LNCAP (cell line): ENCODE data around the gene FBXW5.

Experiments
- TF ChIP-seq, protein P1 (sequence below): fragments of 450-650 bp; IDR thresholded peaks from 2 replicates; pipeline ENCODE4 v1.5.1; 2017; ENCODE audit warnings: mild to moderate bottlenecking

Gene FBXW5

DNA sequence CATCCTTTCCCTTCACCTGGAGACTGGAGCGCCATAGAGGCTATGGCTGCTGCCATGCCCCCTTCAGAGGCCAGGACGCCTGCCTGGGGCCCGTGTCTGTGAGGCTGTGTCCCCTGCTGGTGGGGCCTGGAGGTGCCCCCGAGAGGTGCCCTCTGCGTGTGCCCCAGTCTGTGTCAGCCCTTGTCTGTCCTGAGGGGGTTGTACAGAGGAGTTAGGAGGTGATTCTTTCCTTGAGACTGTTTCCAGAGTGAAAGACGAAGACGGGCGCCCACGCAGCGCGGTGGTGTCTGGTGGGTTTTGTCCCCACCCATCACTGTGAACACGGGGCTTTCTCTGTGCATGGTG lies 33.7 kb downstream of the FBXW5 start:
- TF ChIP-seq, protein P1, sequence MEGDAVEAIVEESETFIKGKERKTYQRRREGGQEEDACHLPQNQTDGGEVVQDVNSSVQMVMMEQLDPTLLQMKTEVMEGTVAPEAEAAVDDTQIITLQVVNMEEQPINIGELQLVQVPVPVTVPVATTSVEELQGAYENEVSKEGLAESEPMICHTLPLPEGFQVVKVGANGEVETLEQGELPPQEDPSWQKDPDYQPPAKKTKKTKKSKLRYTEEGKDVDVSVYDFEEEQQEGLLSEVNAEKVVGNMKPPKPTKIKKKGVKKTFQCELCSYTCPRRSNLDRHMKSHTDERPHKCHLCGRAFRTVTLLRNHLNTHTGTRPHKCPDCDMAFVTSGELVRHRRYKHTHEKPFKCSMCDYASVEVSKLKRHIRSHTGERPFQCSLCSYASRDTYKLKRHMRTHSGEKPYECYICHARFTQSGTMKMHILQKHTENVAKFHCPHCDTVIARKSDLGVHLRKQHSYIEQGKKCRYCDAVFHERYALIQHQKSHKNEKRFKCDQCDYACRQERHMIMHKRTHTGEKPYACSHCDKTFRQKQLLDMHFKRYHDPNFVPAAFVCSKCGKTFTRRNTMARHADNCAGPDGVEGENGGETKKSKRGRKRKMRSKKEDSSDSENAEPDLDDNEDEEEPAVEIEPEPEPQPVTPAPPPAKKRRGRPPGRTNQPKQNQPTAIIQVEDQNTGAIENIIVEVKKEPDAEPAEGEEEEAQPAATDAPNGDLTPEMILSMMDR = no peak

DNA sequence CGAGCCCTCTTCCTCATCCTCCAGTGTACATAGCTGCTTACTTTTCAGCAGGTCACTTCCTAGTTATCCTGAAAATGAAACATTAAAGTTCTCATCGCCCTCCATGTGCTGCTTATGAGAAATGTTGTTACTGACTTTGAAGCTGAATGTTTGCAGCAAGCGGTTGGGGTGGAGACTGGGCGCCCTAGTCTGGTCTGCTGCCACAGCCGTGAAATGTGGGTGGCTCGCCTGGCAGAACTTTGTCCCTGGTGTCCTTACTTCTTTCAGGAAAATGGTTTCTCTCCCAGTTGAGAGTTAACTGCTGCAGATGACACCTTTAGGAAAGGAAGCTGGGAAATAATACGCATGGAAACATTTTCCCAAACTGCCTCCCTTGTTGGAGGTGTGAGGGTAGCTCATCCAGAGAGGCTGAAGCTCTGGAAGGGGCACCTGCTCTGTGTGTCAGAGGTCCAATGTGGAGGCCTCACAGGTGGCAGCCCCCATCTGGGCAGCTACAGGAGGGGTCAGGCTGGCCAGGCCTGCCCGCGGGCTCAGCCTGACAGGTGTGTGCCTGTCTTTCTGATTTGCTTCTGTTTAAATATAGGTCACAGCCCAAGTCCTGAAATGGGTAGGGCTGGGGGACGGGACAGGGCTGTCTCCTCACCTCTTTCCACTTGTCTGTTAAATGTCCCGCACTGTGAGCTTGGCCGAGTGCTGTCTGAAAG lies 34.2 kb downstream of the FBXW5 start:
- TF ChIP-seq, protein P1 = no peak

DNA sequence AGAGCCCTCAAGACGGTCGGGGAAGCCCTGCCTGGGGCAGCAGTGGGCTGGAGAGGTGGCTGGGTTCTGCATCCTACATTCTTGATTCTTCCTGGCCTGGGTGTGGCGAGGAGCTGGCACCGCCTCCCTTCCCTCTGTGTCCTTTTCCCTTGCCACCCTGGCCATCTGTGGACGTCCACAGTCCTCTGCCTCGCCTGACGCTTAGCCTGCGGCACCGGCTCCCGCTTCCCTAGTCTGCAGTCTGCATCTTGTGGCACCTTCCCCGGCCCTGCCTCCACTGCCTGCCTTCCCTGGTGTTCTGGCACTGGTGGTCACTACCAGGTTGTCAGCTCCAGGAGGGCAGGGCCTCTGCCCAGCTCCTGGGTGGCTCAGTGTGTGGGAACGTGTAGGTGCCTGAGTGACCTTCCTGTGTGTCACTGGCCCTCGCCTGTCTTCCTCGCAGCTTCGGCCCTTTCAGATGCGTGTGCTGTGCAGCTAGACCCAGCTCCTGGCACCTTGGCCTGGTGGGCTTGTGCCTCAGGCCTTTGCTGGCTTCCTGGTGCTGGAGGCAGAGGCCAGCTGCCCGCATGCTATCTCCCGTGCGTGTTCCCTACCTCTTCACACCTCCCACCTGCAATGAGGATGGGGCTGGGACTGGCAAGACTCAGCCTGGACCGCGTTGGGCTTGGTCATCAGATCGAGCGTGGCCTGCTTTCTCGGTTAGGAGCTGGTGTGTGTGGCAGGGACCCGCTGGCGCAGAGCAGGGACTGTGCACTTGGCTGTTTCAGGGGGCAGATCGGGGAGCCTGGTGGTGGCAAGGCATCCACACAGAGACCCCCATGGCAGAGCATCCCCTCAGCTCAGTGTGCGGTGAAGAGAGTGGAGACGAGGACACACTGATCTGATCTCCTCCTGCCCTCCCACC lies 37.3 kb downstream of the FBXW5 start:
- TF ChIP-seq, protein P1 = no peak

DNA sequence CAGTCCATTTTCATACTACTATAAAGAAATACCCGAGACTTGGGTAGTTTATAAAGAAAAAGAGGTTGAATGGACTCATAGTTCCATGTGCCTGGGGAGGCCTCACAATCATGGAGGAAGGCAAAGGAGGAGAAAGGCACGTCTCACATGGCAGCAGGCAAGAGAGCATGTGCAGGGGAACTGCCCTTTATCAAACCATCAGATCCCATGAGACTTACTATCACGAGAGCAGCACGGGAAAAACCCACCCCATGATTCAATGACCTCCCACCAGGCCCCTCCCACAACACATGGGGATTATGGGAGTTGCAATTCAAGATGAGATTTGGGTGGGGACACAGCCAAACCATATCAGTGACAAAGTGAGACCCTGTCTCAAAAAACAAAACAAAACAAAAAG lies 38.3 kb downstream of the FBXW5 start:
- TF ChIP-seq, protein P1 = no peak

DNA sequence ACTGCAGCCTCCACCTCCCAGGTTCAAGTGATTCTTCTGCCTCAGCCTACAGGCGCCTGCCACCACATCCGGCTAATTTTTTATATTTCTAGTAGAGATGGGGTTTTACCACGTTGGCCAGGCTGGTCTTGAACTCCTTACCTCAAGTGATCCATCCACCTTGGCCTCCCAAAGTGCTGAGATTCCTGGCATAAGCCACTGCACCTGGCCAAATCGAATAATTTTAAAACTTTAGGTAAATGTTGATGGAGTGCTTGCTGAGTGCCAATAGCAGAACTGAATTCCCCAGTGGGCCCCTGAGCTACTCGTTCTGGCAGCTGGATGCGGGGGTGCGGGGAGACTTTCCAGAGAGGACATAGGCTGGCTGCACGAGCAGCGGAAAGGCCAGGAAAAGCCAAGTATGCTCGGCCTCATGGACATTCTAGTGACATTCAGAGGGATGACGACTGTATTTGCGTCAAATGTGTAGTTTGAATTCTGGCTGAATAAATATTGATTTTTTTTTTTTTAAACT lies 41.4 kb downstream of the FBXW5 start:
- TF ChIP-seq, protein P1 = no peak

DNA sequence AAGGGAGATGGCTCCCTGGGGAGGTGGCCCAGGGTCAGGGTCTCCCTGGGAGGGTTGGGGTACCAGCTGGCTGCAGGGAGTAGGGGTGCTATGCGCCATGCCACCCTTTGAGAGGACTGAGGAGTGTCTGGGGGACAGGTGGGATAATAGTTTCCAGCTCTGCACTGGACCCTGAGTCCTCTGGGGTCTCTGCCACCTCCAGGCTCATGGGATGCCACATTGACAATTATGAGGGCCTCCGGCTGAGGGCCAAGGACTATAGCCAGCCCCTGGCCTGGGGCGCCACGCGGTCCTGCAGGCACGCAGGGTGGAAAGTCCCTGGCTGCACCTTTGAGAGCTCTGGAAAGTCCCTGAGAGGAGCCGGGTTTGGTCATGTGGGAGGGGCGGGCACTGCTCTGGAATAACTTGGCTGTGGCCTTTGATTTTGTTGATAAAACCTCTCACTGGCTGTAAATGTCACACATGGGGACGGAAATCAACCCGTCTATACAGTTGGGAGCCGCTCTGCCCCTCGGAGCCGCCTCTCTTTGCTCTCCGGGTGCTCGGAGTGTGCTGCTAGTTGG lies 42.2 kb downstream of the FBXW5 start:
- TF ChIP-seq, protein P1 = no peak

DNA sequence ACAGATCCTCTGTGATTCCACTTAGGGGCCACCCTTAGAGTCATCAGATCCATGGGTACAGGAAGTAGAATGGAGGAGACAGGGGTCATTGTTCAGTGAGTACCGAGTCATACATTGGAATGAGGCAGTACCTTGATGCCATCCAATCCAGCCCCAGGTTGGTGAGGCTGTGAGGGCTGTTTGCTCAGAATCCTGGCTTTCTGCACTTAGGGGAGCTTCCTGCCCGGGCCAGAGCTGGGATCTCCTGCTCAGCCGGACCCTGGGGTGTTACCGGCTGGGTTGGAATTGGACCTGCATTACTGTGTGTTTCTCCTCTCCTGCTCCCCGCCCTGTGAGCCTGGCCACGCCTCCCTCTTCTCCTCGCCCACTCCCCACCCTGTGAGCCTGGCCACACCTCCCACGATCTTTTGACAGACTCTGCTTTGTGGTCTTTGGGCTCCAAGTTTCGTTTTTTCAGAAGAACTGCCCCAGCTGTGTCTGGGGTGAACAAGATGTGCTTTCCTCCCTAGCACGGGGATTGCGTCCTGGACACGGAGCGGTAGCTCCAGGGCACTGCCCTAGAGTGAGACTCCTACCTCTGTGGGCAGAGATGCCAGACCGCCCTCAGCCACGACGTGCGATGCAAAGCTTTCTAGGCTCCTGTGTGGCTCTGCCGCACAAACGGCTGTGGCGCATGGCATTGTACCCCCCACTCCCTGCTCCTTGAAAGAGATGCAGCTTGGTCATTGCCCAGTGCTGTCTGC lies 42.9 kb downstream of the FBXW5 start:
- TF ChIP-seq, protein P1 = no peak
